GM18526 (cell line): ENCODE measurements around the gene HOXB8.

Source experiments
- POLR2A ChIP-seq: IDR thresholded peaks from 3 replicates; pipeline ENCODE4 v1.6.1; 2011; ENCODE audit not compliant: insufficient read length; ENCODE audit errors: extremely low read depth

Gene HOXB8

GRCh38 chr17:48621410-48622392, 6.6 kb upstream of the HOXB8 start:
- no peak for TF ChIP-seq POLR2A

- TF ChIP-seq POLR2A, result no peak
Measured at GRCh38 chr17:48620461-48621139, 5.5 kb upstream of the HOXB8 start.

DNA sequence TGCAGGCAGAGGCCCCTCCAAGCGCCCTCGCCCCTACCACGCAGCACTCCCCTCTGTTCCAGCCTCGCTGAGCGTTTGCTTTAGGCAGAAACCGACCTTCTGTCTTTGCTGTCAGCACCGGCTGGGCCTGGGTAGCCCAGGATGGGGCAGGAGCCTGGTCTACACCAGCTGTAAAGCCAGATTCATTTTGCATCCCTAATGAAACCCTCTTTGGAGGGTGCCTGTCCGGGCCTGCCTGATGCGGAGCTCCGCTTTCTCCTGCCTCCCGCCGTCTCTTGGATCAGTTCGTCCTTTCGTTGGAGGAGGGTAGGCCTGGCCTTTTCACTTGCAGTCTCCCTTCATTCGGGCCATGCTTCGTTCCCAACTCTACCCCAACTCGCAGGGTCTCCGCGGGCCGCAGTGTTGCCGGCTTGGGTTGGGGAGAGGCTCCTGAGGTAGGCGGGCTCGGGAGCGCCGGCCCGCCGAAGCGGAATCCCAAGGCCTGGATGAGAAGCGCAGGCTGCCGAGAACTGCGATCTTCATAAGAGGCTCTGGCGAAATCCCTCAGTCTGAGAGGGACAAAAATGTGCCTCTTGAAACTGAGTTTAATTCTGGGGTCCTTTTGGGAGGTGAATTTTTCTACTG, 4.8 kb upstream of the HOXB8 start:
- no peak for TF ChIP-seq POLR2A

DNA sequence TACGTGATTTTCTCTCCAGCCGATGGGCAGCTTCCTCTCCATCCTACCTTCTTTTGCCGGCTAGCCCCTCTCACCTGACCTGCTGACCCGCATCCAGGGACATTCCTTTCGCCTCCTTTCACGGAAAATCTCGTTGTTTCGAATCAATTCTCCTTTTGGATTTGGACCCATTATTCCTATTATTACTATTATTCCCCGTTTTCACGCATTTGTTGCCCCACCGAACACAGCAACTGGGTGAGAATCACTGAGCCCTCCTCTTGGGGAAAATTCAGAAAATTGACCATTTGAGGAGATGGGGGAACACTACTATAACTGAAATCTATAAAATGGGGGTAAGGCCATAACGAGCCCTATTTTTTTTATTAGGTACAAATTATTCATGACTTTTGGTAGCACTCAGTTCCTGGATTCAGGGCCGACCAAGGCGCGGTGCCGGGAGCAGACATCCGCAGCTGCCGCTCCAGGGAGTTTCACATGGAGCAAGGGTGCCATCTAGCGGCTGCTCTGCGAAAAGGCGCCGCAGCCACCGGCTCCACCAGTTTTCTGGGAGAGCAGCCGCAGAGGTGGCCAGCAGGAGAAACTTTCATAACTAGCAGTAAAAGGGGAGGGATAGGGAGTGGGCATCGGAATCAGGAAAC, 3.3 kb upstream of the HOXB8 start:
- TF ChIP-seq POLR2A, result no peak

DNA sequence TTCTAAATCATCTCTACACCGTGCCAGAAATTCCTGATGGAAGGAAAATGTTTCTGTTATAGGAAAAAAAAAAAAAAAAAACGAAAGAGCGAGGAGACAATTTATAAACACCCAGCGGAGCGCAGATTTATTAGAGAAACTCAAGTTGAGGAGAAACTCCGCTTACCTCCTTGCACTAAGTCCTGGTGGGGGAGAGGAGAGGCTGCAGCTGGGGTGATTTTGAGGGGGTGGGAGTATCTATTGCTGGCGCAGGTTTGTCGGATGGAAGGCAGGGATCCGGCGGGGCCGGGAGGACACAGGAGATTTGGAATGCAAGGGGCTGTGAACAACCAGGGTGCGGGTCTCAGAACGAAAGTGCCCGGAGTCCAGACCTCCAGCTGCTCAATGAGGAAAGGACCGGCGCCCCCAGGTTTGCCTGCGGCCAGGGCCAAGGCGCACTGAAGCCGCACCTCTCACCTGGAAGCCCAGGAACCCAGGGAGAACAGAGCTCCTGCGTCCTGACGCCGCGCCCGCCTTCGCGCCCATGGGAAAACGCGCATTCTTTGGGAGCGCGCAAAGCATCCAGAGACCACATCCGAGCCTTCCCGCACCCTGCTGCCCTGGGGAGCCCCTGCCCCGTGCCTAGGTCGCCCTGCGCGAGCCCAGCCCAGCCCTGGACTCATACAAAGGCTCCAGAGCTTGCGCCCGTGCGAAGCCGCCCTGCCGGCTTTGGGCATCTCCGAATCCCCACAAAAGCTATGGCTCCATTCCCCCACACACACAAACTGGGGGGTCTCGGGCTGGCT, 2.6 kb upstream of the HOXB8 start:
- no peak for TF ChIP-seq POLR2A

- no peak for TF ChIP-seq POLR2A
Measured at GRCh38 chr17:48616717-48617470, 1.8 kb upstream of the HOXB8 start.

DNA sequence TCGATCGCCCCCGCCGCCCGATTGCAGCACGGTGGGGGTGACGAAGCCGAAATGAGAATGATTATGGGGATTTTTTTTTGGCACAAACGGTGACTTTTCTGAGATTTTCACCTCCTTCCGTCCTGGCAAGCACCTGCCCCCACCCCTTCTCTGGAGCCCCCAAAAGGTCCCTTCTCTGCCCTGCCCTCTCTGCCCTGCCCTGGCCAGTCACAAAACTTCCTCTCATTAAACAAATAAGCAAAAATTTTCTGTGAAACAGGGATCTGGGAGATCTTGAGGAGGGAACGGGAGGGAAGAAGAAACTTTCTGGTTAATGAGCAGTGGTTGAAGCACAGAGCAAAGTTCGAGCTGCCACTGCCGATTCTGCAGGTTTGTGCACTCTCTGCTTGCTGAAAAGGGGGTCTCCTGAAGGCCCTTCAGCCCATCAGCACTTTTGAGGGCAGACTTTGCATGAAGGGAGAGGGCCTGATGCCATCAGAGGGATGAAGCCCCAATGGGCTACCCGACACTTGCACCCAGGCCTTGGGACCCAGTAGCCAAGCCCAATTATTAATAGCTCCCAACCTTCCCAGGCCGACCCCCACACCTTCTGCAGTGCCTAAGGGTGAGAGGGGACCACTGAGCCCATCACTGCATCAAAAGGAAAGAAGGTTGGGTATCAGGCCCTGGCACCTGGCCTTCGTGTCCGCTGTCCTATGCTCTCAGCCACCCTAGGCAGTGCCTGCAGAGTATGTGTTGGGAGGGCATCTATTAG, 1.0 kb upstream of the HOXB8 start:
- TF ChIP-seq POLR2A, result no peak

- no peak for TF ChIP-seq POLR2A
Measured at GRCh38 chr17:48613862-48614694, 1.0 kb downstream of the HOXB8 start.

DNA sequence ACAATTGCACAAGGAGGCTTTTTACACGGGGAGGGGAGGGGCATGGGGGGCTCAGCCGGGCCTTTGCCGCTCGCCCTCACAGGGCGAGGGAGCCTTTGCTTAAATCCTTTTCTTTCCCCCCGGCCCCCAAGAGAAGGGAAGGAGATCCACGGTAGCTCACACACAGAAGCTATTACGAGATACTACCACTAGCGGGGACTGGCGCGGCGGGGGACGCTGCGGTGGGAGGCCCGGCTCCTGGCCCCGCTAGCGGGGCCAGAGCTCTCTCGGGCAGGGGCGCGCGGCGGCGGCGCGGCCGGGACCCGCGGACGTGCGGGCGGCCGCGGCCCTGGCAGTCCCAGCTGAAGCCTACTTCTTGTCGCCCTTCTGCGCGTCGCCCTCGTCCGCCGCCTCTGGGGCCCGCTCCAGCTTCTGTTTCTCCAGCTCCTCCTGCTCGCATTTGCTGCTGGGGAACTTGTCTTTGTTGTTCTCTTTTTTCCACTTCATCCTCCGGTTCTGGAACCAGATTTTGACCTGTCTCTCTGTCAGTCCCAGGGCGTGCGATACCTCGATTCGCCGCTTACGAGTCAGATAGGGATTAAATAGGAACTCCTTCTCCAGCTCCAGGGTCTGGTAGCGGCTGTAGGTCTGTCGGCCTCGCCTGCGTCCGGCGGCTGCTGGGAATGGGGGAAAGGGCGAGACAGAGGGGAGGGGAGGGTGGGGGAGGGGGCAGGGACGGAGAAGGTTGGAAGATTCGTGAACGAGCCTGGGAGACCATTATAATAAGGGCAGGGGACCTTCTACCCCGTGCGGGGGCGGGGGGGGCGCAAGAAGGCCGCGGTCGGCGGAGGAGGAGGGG, 2.0 kb downstream of the HOXB8 start:
- TF ChIP-seq POLR2A, result no peak

GRCh38 chr17:48612456-48612853, 2.6 kb downstream of the HOXB8 start:
- TF ChIP-seq POLR2A, result no peak

DNA sequence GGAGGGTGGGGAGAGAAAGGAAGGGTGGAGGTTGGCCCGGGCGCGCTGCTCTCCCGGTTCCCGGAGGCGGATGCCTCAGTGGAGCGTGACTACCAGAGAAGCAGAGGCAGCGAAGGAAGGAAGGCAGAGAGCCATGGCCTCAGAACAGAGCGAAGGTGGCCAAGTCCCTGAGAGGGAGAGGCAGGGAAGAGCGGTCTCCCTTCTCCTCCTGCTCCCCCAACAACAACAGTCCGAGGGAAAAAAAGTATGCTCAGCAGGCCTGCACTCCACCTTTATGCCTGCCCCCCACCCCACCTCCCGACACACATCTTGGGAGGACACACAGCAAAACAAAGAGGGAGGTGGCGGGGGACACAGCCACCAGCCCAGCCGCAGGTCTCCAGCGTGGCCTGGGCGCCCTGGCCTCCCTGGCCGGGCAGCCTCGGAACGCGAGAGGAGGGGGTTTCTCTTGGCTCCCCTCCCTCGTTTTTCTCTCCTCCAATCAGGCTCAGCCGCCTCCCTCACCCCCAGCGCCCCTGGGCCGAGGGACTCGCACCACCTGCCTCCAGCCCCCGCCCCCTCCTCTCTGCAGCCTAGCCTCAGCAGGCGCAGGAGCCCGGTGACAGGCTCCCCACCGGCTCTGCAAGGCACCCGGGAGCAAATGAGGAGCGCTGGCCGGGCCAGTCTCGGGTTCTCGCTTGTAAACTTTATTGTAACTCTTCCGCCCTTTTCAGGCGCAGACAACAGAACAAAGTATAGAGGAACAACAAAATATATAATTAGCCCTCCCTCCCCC, 3.2 kb downstream of the HOXB8 start:
- no peak for TF ChIP-seq POLR2A
